GM23338 (cell line): Measurements from ENCODE around the gene LRRC25. TPM values are rescaled to one million over a fixed set of nuclear protein-coding genes. Genes with fewer than 3 reads are reported as not detected.
"Not testable (repeated sequence)": the region's sequence is repeated elsewhere in the genome, so short reads cannot be mapped to it uniquely, and the experiment has no call there.

Experiments used
- ATAC-seq: fragments of 200-7000 bp; cut with Tn5 transposase; 3 replicates; pipeline ENCODE4 v1.9.1; 2020
- DNase-seq: peaks from one replicate; pipeline ENCODE4 v3.0.0-alpha.2; 2015; ENCODE audit warnings: low spot score
- H2AFZ ChIP-seq: fragments of 200-600 bp; sonication (generic); 2 replicates; pipeline ENCODE4 v1.8.0; 2016; ENCODE audit warnings: antibody characterized with exemption, mild to moderate bottlenecking, moderate library complexity
- H3F3A ChIP-seq: fragments of 200-600 bp; sonication (generic); replicated peaks from 2 replicates; pipeline ENCODE4 v1.8.0; 2017; ENCODE audit warnings: antibody characterized with exemption, mixed run types, low read depth
- H3K27ac ChIP-seq: fragments of 200-600 bp; sonication (generic); 2 replicates; pipeline ENCODE4 v1.6.1; 2016; ENCODE audit warnings: low read depth
- H3K27me3 ChIP-seq: fragments of 200-600 bp; sonication (generic); 2 replicates; pipeline ENCODE4 v1.8.0; 2016; ENCODE audit warnings: mild to moderate bottlenecking, mixed run types, moderate library complexity; ENCODE audit not compliant: insufficient read depth
- H3K36me3 ChIP-seq: fragments of 200-600 bp; sonication (generic); 2 replicates; pipeline ENCODE4 v1.8.0; 2016; ENCODE audit warnings: mild to moderate bottlenecking; ENCODE audit not compliant: insufficient read depth
- H3K4me1 ChIP-seq: fragments of 200-600 bp; sonication (generic); 2 replicates; pipeline ENCODE4 v1.8.0; 2016; ENCODE audit warnings: mild to moderate bottlenecking, moderate library complexity; ENCODE audit not compliant: insufficient read depth
- H3K4me2 ChIP-seq: fragments of 200-600 bp; sonication (generic); 2 replicates; pipeline ENCODE4 v1.7.1; 2017; ENCODE audit warnings: mixed run types
- H3K4me3 ChIP-seq: fragments of 200-600 bp; sonication (generic); 2 replicates; pipeline ENCODE4 v1.6.1; 2016; ENCODE audit warnings: mixed run types
- H3K79me2 ChIP-seq: fragments of 200-600 bp; sonication (generic); replicated peaks from 2 replicates; pipeline ENCODE4 v1.8.0; 2017; ENCODE audit warnings: mild to moderate bottlenecking; ENCODE audit not compliant: insufficient read depth
- H3K9me2 ChIP-seq: fragments of 200-600 bp; sonication (generic); 2 replicates; pipeline ENCODE4 v1.8.0; 2017; ENCODE audit not compliant: insufficient read depth
- H4K20me1 ChIP-seq: fragments of 200-600 bp; sonication (generic); replicated peaks from 2 replicates; pipeline ENCODE4 v1.8.0; 2017; ENCODE audit warnings: mild to moderate bottlenecking; ENCODE audit not compliant: insufficient read depth
- H3K27ac Mint-ChIP-seq: 2 replicates; pipeline ENCODE4 v1.8.0; 2020; ENCODE audit warnings: inconsistent platforms, mild to moderate bottlenecking, moderate library complexity, mixed read lengths
- H3K27me3 Mint-ChIP-seq: 3 replicates; pipeline ENCODE4 v1.8.0; 2022; ENCODE audit warnings: low read depth, mild to moderate bottlenecking, moderate library complexity, mixed read lengths, inconsistent platforms; ENCODE audit not compliant: insufficient read depth, poor library complexity
- H3K36me3 Mint-ChIP-seq: 3 replicates; pipeline ENCODE4 v1.8.0; 2021; ENCODE audit warnings: low read depth, mild to moderate bottlenecking, inconsistent platforms, moderate library complexity, mixed read lengths
- H3K4me1 Mint-ChIP-seq: 3 replicates; pipeline ENCODE4 v1.8.0; 2020; ENCODE audit warnings: mild to moderate bottlenecking, inconsistent platforms, mixed read lengths
- H3K4me3 Mint-ChIP-seq: 3 replicates; pipeline ENCODE4 v1.8.0; 2021; ENCODE audit warnings: moderate library complexity, mild to moderate bottlenecking, inconsistent platforms, mixed read lengths
- H3K9me3 Mint-ChIP-seq: 3 replicates; pipeline ENCODE4 v1.8.0; 2020; ENCODE audit warnings: moderate library complexity, mild to moderate bottlenecking, inconsistent platforms, mixed read lengths
- CREB1 ChIP-seq: fragments of 250-450 bp; sonication (Bioruptor Pico); IDR thresholded peaks from 2 replicates; pipeline ENCODE4 v1.5.0; 2020; ENCODE audit warnings: low read depth, mild to moderate bottlenecking, moderate library complexity
- EZH2 ChIP-seq: fragments of 200-600 bp; sonication (generic); IDR thresholded peaks from one replicate; pipeline ENCODE4 v1.8.0; 2017; ENCODE audit warnings: antibody characterized with exemption, mild to moderate bottlenecking, low read depth; ENCODE audit not compliant: unreplicated experiment
- EZH2phosphoT487 ChIP-seq: fragments of 200-600 bp; sonication (generic); IDR thresholded peaks from one replicate; pipeline ENCODE4 v1.8.1; 2018; ENCODE audit warnings: antibody characterized with exemption; ENCODE audit not compliant: unreplicated experiment
- JUNB ChIP-seq: IDR thresholded peaks from one replicate; pipeline ENCODE4 v1.6.1; 2016; ENCODE audit warnings: antibody characterized with exemption; ENCODE audit not compliant: unreplicated experiment
- NANOG ChIP-seq: IDR thresholded peaks from 2 replicates; pipeline ENCODE4 v1.6.1; 2016; ENCODE audit warnings: antibody characterized with exemption, borderline replicate concordance
- POLR2AphosphoS5 ChIP-seq: IDR thresholded peaks from 2 replicates; pipeline ENCODE4 v1.6.1; 2016; ENCODE audit warnings: antibody characterized with exemption, low read depth
- STAT1 ChIP-seq: IDR thresholded peaks from one replicate; pipeline ENCODE4 v1.6.1; 2016; ENCODE audit warnings: antibody characterized with exemption; ENCODE audit not compliant: unreplicated experiment
- ZNF114 ChIP-seq: fragments of 250-450 bp; sonication (Bioruptor Pico); IDR thresholded peaks from 2 replicates; pipeline ENCODE4 v1.5.0; 2020; ENCODE audit warnings: mild to moderate bottlenecking, moderate library complexity
- ZNF331 ChIP-seq: fragments of 250-450 bp; sonication (Bioruptor Pico); IDR thresholded peaks from 2 replicates; pipeline ENCODE4 v1.5.0; 2020; ENCODE audit warnings: low read depth, mild to moderate bottlenecking, moderate library complexity
- polyA plus RNA-seq: library from polyadenylated mRNA; unstranded; fragments of >200 nt; fragmentation: Nextera tagmentation; extraction: Ambion mirVana; gene quantifications from 2 replicates; pipeline ENCODE4 v1.2.1, GENCODE V29; 2016
- total RNA-seq: library from RNA; depleted of rRNA; stranded (reverse); fragments of >200 nt; shearing (Covaris generic); gene quantifications from 2 replicates; pipeline ENCODE4 v1.2.3, GENCODE V29; 2014
- TF ChIP-seq, protein P1 (sequence below), 2 experiments: fragments of 200-600 bp in 1 of 2; sonication (generic) in 1 of 2; conservative IDR thresholded peaks; 2 replicates each; pipeline versions ENCODE4 v1.5.1 to v1.6.1; 2016 to 2017; ENCODE audit warnings: antibody characterized with exemption in 2 of 2, low read depth in 2 of 2, mild to moderate bottlenecking in 2 of 2, moderate library complexity in 1 of 2
- TF ChIP-seq, protein P2 (sequence below): IDR thresholded peaks from 2 replicates; pipeline ENCODE4 v1.6.1; 2016; ENCODE audit warnings: antibody characterized with exemption

The LRRC25 gene
- total and polyA plus RNA-seq, 2 experiments from 2014 or later, result 0.17 to 0.24 TPM

DNA sequence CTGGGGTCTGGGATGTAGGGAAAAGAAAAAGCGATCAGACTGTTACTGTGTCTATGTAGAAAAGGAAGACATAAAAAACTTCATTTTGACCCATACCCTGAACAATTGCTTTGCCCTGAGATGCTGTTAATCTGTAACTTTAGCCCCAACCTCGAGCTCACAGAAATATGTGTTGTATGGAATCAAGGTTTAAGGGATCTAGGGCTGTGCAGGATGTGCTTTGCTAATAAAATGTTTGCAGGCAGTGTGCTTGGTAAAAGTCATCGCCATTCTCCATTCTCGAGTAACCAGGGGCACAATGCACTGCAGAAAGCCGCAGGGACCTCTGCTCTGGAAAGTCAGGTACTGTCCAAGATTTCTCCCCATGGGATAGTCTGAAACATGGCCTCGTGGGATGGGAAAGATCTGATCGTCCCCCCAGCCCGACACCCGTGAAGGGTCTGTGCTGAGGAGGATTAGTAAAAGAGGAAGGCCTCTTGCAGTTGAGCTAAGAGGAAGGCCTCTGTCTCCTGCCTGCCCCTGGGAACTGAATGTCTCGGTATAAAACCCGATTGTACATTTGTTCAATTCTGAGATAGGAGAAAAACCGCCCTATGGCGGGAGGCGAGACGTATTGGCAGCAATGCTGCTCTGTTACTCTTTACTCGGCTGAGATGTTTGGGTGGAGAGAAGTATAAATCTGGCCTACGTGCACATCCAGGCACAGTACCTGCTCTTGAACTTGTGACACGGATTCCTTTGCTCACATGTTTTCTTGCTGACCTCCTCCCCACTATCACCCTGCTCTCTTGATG lies 5.2 kb upstream of the LRRC25 start:
- not testable (repeated sequence) for H3K4me1 ChIP-seq, H3K27ac ChIP-seq, H4K20me1 ChIP-seq, H3K27me3 Mint-ChIP-seq, H3K27ac Mint-ChIP-seq, H3K36me3 ChIP-seq, H3F3A ChIP-seq, H3K4me3 ChIP-seq, DNase-seq, H3K4me3 Mint-ChIP-seq, H3K4me2 ChIP-seq, H3K27me3 ChIP-seq, ATAC-seq, H3K9me2 ChIP-seq, H2AFZ ChIP-seq, H3K9me3 Mint-ChIP-seq, H3K36me3 Mint-ChIP-seq, H3K79me2 ChIP-seq, H3K4me1 Mint-ChIP-seq

DNA sequence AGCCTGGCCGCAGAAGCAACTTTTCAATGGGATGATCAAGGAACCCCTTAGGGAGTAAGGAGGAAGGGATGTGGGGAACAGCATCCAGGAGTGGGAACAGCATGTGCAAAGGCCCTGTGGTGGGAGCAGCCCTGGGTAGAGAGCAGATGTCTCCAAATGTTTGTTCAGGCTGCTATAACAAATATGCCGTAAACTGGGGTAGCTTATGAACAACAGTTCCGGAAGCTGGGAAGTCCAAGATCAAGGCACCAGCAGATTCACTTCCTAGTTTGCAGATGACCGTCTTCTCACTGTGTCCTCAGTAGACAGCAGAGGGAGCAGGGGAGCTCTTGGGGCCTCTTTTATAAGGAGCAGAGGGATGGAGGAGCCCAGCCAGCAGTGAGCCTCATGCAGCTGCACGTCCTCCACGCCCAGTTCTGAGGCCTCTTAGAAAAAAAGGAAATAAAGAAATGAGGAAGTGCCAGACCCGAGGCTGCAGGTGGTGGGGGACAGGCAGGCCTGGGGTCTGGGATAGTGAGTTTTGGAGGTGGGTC lies 4.2 kb upstream of the LRRC25 start:
- Histone ChIP-seq H2AFZ (no peak overlapping the region), H3K4me2 (no peak overlapping the region), H3K4me3 (no peak overlapping the region), H3K36me3 (no peaks in the 10 kb centered on the region), H3F3A (no peaks in the 10 kb centered on the region), H3K27me3 (0 out of 2 replicates have a peak, but pooled peaks cover 4% of the 10 kb centered on the region), H3K4me1 (peaks cover 2% of the 10 kb centered on the region; the same call in 1 of the 2 replicates), H4K20me1 (no peaks in the 10 kb centered on the region), H3K79me2 (no peaks in the 10 kb centered on the region), H3K9me2 (no peaks in the 10 kb centered on the region), H3K27ac (no peak overlapping the region)
- peaks cover 7% of the 10 kb centered on the region for H3K27me3 Mint-ChIP-seq
- H3K4me1 Mint-ChIP-seq, result peaks cover 3% of the 10 kb centered on the region; the same call in 2 of the 3 replicates
- DNase-seq (peak; percentile 81), ATAC-seq (peak; percentile 81)
- H3K36me3 Mint-ChIP-seq, result no peaks in the 10 kb centered on the region
- H3K9me3 Mint-ChIP-seq, result no peaks in the 10 kb centered on the region
- TF ChIP-seq JUNB, result no peak
- TF ChIP-seq, protein P1, sequence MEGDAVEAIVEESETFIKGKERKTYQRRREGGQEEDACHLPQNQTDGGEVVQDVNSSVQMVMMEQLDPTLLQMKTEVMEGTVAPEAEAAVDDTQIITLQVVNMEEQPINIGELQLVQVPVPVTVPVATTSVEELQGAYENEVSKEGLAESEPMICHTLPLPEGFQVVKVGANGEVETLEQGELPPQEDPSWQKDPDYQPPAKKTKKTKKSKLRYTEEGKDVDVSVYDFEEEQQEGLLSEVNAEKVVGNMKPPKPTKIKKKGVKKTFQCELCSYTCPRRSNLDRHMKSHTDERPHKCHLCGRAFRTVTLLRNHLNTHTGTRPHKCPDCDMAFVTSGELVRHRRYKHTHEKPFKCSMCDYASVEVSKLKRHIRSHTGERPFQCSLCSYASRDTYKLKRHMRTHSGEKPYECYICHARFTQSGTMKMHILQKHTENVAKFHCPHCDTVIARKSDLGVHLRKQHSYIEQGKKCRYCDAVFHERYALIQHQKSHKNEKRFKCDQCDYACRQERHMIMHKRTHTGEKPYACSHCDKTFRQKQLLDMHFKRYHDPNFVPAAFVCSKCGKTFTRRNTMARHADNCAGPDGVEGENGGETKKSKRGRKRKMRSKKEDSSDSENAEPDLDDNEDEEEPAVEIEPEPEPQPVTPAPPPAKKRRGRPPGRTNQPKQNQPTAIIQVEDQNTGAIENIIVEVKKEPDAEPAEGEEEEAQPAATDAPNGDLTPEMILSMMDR (conservative IDR thresholded peaks at IDR 0.05; ENCODE audit: low read depth in 2 of 2), result peak; percentile 43 to 55
- TF ChIP-seq EZH2phosphoT487, result no peak
- no peak overlapping the region for H3K4me3 Mint-ChIP-seq
- H3K27ac Mint-ChIP-seq, result no peak overlapping the region

DNA sequence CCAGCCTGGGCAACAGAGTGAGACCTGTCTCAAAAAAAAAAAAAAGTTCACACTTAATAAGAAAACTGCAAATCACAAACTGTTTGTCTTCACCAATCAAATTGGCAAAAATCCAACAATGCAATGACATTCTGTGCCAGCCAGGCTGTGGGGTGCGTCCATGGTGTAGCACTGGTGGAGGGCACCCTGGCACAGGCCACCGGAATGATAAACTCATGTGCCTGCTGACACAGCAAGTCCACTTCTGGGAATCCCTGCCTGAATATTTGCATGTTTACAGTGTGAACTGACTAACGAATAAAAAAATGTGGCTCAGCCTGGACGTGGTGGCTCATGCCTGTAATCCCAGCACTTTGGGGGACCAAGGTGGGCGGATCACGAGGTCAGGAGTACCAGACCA lies 1.6 kb upstream of the LRRC25 start:
- Histone ChIP-seq H3K27ac (no peak overlapping the region), H3K36me3 (no peaks in the 10 kb centered on the region), H3F3A (0 out of 2 replicates have a peak, but pooled peaks cover 3% of the 10 kb centered on the region), H3K4me2 (no peak overlapping the region), H3K27me3 (0 out of 2 replicates have a peak, but pooled peaks cover 4% of the 10 kb centered on the region), H3K9me2 (no peaks in the 10 kb centered on the region), H2AFZ (no peak overlapping the region), H3K4me3 (no peak overlapping the region), H4K20me1 (no peaks in the 10 kb centered on the region), H3K4me1 (peaks cover 2% of the 10 kb centered on the region; the same call in 1 of the 2 replicates), H3K79me2 (no peaks in the 10 kb centered on the region)
- H3K36me3 Mint-ChIP-seq, result no peaks in the 10 kb centered on the region
- H3K27me3 Mint-ChIP-seq, result peaks cover 17% of the 10 kb centered on the region
- peaks cover 3% of the 10 kb centered on the region; the same call in 2 of the 3 replicates for H3K4me1 Mint-ChIP-seq
- ATAC-seq (no peak), DNase-seq (no peak)
- no peaks in the 10 kb centered on the region for H3K9me3 Mint-ChIP-seq
- H3K27ac Mint-ChIP-seq, result no peak overlapping the region
- H3K4me3 Mint-ChIP-seq, result no peak overlapping the region
- TF ChIP-seq EZH2phosphoT487, result no peak
- TF ChIP-seq, protein P1 (conservative IDR thresholded peaks at IDR 0.05; ENCODE audit: low read depth in 2 of 2), result no peak
- TF ChIP-seq, protein P2, sequence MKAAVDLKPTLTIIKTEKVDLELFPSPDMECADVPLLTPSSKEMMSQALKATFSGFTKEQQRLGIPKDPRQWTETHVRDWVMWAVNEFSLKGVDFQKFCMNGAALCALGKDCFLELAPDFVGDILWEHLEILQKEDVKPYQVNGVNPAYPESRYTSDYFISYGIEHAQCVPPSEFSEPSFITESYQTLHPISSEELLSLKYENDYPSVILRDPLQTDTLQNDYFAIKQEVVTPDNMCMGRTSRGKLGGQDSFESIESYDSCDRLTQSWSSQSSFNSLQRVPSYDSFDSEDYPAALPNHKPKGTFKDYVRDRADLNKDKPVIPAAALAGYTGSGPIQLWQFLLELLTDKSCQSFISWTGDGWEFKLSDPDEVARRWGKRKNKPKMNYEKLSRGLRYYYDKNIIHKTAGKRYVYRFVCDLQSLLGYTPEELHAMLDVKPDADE, result no peak
- TF ChIP-seq JUNB, result no peak
- no peak for TF ChIP-seq ZNF114
- TF ChIP-seq NANOG, result no peak
- TF ChIP-seq CREB1 (CRISPR knock-in tag), result no peak
- no peak for TF ChIP-seq POLR2AphosphoS5
- no peak for TF ChIP-seq EZH2
- TF ChIP-seq STAT1, result no peak
- no peak for TF ChIP-seq ZNF331 (CRISPR knock-in tag)
